GM23248 (cell line): Measurements from ENCODE around the gene RNF224. TPM values are rescaled to one million over a fixed set of nuclear protein-coding genes. Genes with fewer than 3 reads are reported as not detected.
A peak's percentile ranks its signal among the peaks of the same experiment; 100 is the strongest.

ENCODE experiments used
- DNase-seq: peaks from one replicate; pipeline ENCODE4 v3.0.0-alpha.2; 2015
- H2AFZ ChIP-seq: fragments of 200-600 bp; sonication (generic); 2 replicates; pipeline ENCODE4 v1.6.1; 2016; ENCODE audit warnings: antibody characterized with exemption
- H3F3A ChIP-seq: fragments of 200-600 bp; sonication (generic); 2 replicates; pipeline ENCODE4 v1.6.1; 2016; ENCODE audit warnings: mild to moderate bottlenecking, antibody characterized with exemption, mixed run types; ENCODE audit not compliant: insufficient read depth
- H3K27ac ChIP-seq: fragments of 200-600 bp; sonication (generic); 2 replicates; pipeline ENCODE4 v1.5.1; 2016; ENCODE audit warnings: mild to moderate bottlenecking
- H3K27me3 ChIP-seq: fragments of 200-600 bp; sonication (generic); replicated peaks from 2 replicates; pipeline ENCODE4 v1.6.1; 2016; ENCODE audit warnings: mild to moderate bottlenecking; ENCODE audit not compliant: insufficient read depth
- H3K36me3 ChIP-seq: fragments of 200-600 bp; sonication (generic); 2 replicates; pipeline ENCODE4 v1.6.1; 2016; ENCODE audit warnings: low read depth, mild to moderate bottlenecking
- H3K4me1 ChIP-seq: fragments of 200-600 bp; sonication (generic); 2 replicates; pipeline ENCODE4 v1.6.1; 2016; ENCODE audit warnings: mild to moderate bottlenecking; ENCODE audit not compliant: insufficient read depth
- H3K4me2 ChIP-seq: fragments of 200-600 bp; sonication (generic); one replicate; pipeline ENCODE4 v1.6.1; 2016; ENCODE audit warnings: mild to moderate bottlenecking; ENCODE audit not compliant: unreplicated experiment
- H3K4me3 ChIP-seq: fragments of 200-600 bp; sonication (generic); 2 replicates; pipeline ENCODE4 v1.5.1; 2016; ENCODE audit warnings: mild to moderate bottlenecking
- H3K79me2 ChIP-seq: fragments of 200-600 bp; sonication (generic); 2 replicates; pipeline ENCODE4 v1.6.1; 2016; ENCODE audit warnings: mild to moderate bottlenecking; ENCODE audit not compliant: insufficient read depth
- H3K9ac ChIP-seq: fragments of 200-600 bp; sonication (generic); 2 replicates; pipeline ENCODE4 v1.6.1; 2016; ENCODE audit warnings: mild to moderate bottlenecking
- H3K9me2 ChIP-seq: fragments of 200-600 bp; sonication (generic); 2 replicates; pipeline ENCODE4 v1.6.1; 2016; ENCODE audit warnings: mixed run types, mild to moderate bottlenecking, moderate library complexity; ENCODE audit not compliant: insufficient read depth
- H3K9me3 ChIP-seq: fragments of 200-600 bp; sonication (generic); one replicate; pipeline ENCODE4 v1.6.1; 2017; ENCODE audit warnings: low read depth
- H4K20me1 ChIP-seq: fragments of 200-600 bp; sonication (generic); 2 replicates; pipeline ENCODE4 v1.6.0; 2016; ENCODE audit not compliant: insufficient read depth
- EZH2 ChIP-seq: fragments of 200-600 bp; sonication (generic); IDR thresholded peaks from 2 replicates; pipeline ENCODE4 v1.6.1; 2018; ENCODE audit warnings: antibody characterized with exemption, mild to moderate bottlenecking; ENCODE audit not compliant: insufficient read depth, poor library complexity, severe bottlenecking
- EZH2phosphoT487 ChIP-seq: fragments of 200-600 bp; sonication (generic); IDR thresholded peaks from 2 replicates; pipeline ENCODE4 v1.6.1; 2018; ENCODE audit warnings: antibody characterized with exemption, moderate library complexity, mild to moderate bottlenecking, low read depth; ENCODE audit not compliant: insufficient read depth
- WGBS, 2 experiments: methylation state at CpG; one replicate each; pipeline ENCODE4 v1.1.6; 2015 to 2017; ENCODE audit warnings: low lambda C conversion rate in 2 of 2, low coverage in 1 of 2; ENCODE audit errors: missing lambda C conversion rate in 2 of 2; 5-methylcytosine and 5-hydroxymethylcytosine counted together
- in situ Hi-C: fragments of 300-500 bp; cut with MboI; formaldehyde crosslinking; loops from 2 replicates; pipeline ENCODE4 v1.15.0; 2020
- polyA plus RNA-seq: library from polyadenylated mRNA; unstranded; fragments of >200 nt; fragmentation: Nextera tagmentation; extraction: Ambion mirVana; gene quantifications from 2 replicates; pipeline ENCODE4 v1.2.1, GENCODE V29; 2016
- total RNA-seq: library from RNA; depleted of rRNA; stranded (reverse); fragments of >200 nt; shearing (Covaris generic); gene quantifications from 2 replicates; pipeline ENCODE4 v1.2.3, GENCODE V29; 2014

RNF224 gene
- total and polyA plus RNA-seq, 2 experiments from 2014 or later = not detected

DNA sequence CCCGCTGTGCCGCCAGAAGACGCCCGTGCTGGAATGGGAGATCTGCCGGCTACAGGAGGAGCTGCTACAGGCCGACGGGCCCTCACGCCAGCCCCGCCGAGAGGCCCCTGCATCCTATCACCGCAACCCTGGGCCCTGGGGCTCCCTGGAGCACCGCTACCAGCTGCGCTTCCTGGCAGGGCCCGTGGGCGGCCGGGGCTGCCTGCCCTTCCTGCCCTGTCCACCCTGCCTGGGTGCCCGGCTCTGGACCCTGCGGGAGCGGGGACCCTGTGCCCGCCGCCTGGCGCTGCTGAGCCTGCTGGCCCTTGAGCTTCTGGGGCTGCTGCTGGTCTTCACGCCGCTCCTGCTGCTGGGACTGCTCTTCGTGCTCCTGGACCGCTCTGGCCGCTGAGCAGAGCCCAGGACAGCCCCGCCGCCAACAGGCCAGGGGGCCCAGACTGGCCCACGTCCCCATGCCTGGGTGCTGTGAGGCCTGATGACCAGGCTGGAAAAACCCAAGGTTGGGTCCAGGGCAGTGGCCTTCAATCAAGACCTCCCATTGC, 9.0 kb upstream of the RNF224 start:
- Histone ChIP-seq H4K20me1 (no peaks in the 10 kb centered on the region), H3K79me2 (no peaks in the 10 kb centered on the region), H3F3A (no peaks in the 10 kb centered on the region), H3K27ac (no peak overlapping the region), H3K9me3 (no peaks in the 10 kb centered on the region), H3K9ac (no peak overlapping the region), H3K27me3 (no peaks in the 10 kb centered on the region), H3K4me2 (no peak overlapping the region), H3K4me3 (no peak overlapping the region), H3K4me1 (peaks cover 13% of the 10 kb centered on the region), H3K9me2 (no peaks in the 10 kb centered on the region), H2AFZ (no peak overlapping the region), H3K36me3 (no peaks in the 10 kb centered on the region)
- in situ Hi-C loops = loop anchor here (10.0 kb wide), 1 partner anchor 93 kb away; no protein-coding TSS in a partner anchor
- TF ChIP-seq EZH2phosphoT487 (no peak), EZH2 (no peak)
- DNase-seq = no peak
- WGBS, 2 experiments = 85 to 89% methylated on average over 23 to 28 of the region's 30 CpGs

DNA sequence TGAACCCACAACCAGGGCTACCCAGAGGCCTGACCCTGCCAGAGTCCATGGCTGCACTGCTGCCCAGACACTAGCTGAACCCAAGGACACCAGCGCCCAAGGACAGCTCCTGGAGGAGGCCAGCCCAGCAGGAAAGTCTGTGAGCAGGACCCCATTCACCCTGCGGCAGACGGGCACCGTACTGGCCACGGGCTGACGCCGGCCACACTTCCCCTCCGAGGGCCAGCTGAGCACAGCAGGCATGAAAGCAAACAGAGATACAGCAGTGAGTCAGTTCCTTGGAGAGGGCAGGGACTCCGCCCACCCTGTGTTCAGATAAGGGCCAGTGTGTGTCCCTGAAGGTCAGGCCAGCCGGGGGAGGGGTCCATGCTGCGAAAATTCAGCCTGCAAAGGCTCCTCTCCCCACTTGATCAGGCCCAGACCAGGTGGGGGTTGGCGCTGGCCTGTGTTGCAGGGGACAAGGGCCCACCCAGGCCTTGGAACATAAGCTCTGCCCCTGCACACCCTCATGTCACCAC, 8.5 kb upstream of the RNF224 start:
- H3F3A ChIP-seq = no peaks in the 10 kb centered on the region
- peaks cover 13% of the 10 kb centered on the region for H3K4me1 ChIP-seq
- H3K79me2 ChIP-seq = no peaks in the 10 kb centered on the region
- H3K9me2 ChIP-seq = no peaks in the 10 kb centered on the region
- H3K27ac ChIP-seq = no peak overlapping the region
- peak; percentile 53 for DNase-seq
- TF ChIP-seq EZH2phosphoT487 (no peak), EZH2 (no peak)
- no peaks in the 10 kb centered on the region for H3K9me3 ChIP-seq
- H3K36me3 ChIP-seq = no peaks in the 10 kb centered on the region
- 75 to 85% methylated on average over 12 of the region's 12 CpGs for WGBS, 2 experiments
- H3K4me3 ChIP-seq = no peak overlapping the region
- no peak overlapping the region for H3K9ac ChIP-seq
- no peak overlapping the region for H2AFZ ChIP-seq
- H3K4me2 ChIP-seq = no peak overlapping the region
- no peaks in the 10 kb centered on the region for H4K20me1 ChIP-seq
- no peaks in the 10 kb centered on the region for H3K27me3 ChIP-seq
- in situ Hi-C loops = loop anchor here (10.0 kb wide), 1 partner anchor 94 kb away; no protein-coding TSS in a partner anchor

DNA sequence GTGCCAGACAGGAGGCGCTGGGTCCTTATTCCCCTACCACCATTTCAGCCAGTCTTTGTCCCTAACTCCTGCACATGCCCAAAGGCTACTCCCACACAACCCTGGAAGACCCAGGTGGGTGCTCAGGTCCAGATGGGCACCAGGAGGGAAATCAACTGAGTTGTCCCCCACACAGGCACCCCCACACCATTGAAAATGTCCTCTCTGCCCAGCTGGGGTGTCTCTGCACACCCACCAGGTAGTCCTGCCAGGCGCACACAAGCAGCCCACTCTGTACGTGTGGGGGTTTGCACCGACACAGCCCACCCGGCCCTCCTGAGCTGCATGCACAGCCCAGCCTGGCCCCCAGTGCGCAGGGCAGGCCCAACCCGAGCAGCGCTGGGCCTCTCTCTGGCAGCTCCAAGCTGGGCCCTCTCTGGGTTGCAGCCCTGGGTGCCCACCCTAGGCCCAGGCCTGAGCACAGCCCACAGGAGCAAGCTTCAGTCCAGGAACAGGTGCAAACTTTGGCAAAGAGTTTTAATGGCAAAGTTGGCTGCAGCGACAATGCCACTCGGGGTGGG, 7.5 kb upstream of the RNF224 start:
- Histone ChIP-seq H3K9me2 (no peaks in the 10 kb centered on the region), H3K36me3 (no peaks in the 10 kb centered on the region), H2AFZ (no peak overlapping the region), H3K4me3 (no peak overlapping the region), H3K27me3 (no peaks in the 10 kb centered on the region), H3K27ac (no peak overlapping the region), H3K4me1 (peaks cover 16% of the 10 kb centered on the region), H3K9ac (no peak overlapping the region), H3K4me2 (no peak overlapping the region), H3F3A (no peaks in the 10 kb centered on the region), H4K20me1 (no peaks in the 10 kb centered on the region), H3K9me3 (no peaks in the 10 kb centered on the region), H3K79me2 (no peaks in the 10 kb centered on the region)
- TF ChIP-seq EZH2 = no peak
- TF ChIP-seq EZH2phosphoT487 = no peak
- DNase-seq = no peak
- in situ Hi-C loops = loop anchor here (10.0 kb wide), 1 partner anchor 95 kb away; no protein-coding TSS in a partner anchor
- WGBS, 2 experiments = 95 to 98% methylated on average over 7 to 10 of the region's 10 CpGs

DNA sequence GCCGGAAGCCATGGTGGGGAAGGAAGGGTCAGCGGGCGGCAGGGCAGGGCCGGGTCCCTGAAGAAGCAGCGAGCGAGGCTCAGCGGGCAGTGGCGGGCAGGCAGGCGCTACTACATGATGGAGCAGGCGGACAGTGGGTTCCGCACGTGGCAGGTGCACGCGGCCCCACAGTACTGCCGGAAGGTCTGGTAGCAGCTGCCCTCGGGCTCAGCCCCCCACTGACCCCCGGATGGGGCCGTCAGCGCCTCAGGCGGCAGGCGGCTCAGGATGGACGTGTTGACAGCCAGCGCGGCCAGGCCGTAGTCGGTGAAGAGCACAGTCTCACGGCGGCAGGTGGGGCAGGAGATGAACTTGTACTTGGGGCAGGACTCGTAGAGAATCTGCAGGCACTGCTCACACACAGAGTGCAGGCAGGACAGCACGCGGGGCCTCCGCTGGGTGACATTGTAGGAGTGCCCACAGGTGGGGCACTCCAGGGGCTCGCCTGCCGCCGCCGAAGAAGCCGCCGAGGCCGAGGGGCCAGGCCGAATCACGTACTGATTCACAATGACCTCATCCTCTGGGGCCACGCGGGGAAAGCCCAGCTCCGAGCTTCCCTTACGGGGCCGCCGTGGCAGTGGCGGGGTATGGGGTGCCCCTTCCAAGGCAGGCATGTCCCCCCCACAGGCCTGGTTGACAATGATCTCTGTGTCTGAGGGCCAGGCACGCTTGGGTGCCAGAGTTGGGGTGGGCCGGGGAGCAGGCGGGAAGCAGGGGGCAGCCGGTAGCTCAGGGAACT, 6.8 kb upstream of the RNF224 start:
- Histone ChIP-seq H3K27me3 (no peaks in the 10 kb centered on the region), H3K79me2 (no peaks in the 10 kb centered on the region), H3K27ac (no peak overlapping the region), H3F3A (no peaks in the 10 kb centered on the region), H3K4me1 (peaks cover 16% of the 10 kb centered on the region), H4K20me1 (no peaks in the 10 kb centered on the region), H3K9me3 (no peaks in the 10 kb centered on the region), H3K4me2 (no peak overlapping the region), H3K9ac (no peak overlapping the region), H2AFZ (no peak overlapping the region), H3K4me3 (no peak overlapping the region), H3K36me3 (no peaks in the 10 kb centered on the region), H3K9me2 (no peaks in the 10 kb centered on the region)
- no peak for DNase-seq
- 93 to 94% methylated on average over 44 to 51 of the region's 52 CpGs for WGBS, 2 experiments
- no peak for TF ChIP-seq EZH2phosphoT487
- TF ChIP-seq EZH2 = no peak
- in situ Hi-C loops = no loop called here
